K562 (cell line): ENCODE measurements around the gene SLBP. TPM values are rescaled to one million over a fixed set of nuclear protein-coding genes. Genes with fewer than 3 reads are reported as not detected.
A peak's percentile ranks its signal among the peaks of the same experiment; 100 is the strongest.

Experiments
- C11orf30 ChIP-seq: fragments of 450-650 bp; IDR thresholded peaks from 2 replicates; pipeline ENCODE4 v1.6.1; 2016; ENCODE audit warnings: low read depth, mild to moderate bottlenecking
- CHCHD3 ChIP-seq: fragments of 250-450 bp; sonication (Bioruptor Pico); IDR thresholded peaks from 2 replicates; pipeline ENCODE4 v2.1.2; 2022; ENCODE audit warnings: mild to moderate bottlenecking
- CUX1 ChIP-seq: fragments of 200-800 bp; sonication (Bioruptor generic); IDR thresholded peaks from 2 replicates; pipeline ENCODE4 v1.6.1; 2016; ENCODE audit warnings: missing genetic modification characterization, missing compliant biosample characterization
- MAFG ChIP-seq: fragments of 450-650 bp; conservative IDR thresholded peaks from 2 replicates; pipeline ENCODE4 v1.6.1; 2016; ENCODE audit warnings: missing genetic modification characterization, missing compliant biosample characterization
- POLR2G ChIP-seq: fragments of 200-400 bp; formaldehyde crosslinking; IDR thresholded peaks from 2 replicates; pipeline ENCODE4 v1.6.1; 2017; ENCODE audit warnings: low read depth, mild to moderate bottlenecking, antibody characterized with exemption, low read length, moderate library complexity
- SRSF3 ChIP-seq: fragments of 200-400 bp; formaldehyde crosslinking; IDR thresholded peaks from 2 replicates; pipeline ENCODE4 v1.6.1; 2016; ENCODE audit warnings: mild to moderate bottlenecking, low read length, moderate library complexity; ENCODE audit not compliant: insufficient read depth
- TEAD2 ChIP-seq: fragments of 450-650 bp; IDR thresholded peaks from 2 replicates; pipeline ENCODE4 v1.6.1; 2016; ENCODE audit warnings: missing genetic modification characterization, control low read depth, missing compliant biosample characterization
- polyA plus RNA-seq, 8 experiments: library from polyadenylated mRNA; depleted of rRNA in 4 of 8; stranded (reverse) in 5 of 8; unstranded in 3 of 8; fragments of >200 nt; fragmentation: Nextera tagmentation in 2 of 8; fragmentation: Illumina TruSeq in 1 of 8; extraction: Ambion mirVana in 2 of 8; extraction: Trizol in 1 of 8; gene quantifications; 2 replicates each; pipeline versions ENCODE4 v1.2.1 to v1.2.3, GENCODE V29; 2011 to 2014; ENCODE audit warnings: inconsistent platforms in 1 of 8, missing spikeins in 1 of 8
- total RNA-seq, 7 experiments: library from RNA; depleted of rRNA in 6 of 7; stranded (reverse); fragments of >200 nt in 6 of 7; fragmentation: Illumina TruSeq in 2 of 7; extraction: Trizol in 2 of 7; gene quantifications; 2 replicates each; pipeline versions ENCODE4 v1.2.1 to v1.2.3, GENCODE V29; 2011 to 2021; ENCODE audit warnings: low replicate concordance in 1 of 7

SLBP gene
- total and polyA plus RNA-seq, 9 of the 15 experiments (the other 6 are each of a cell fraction or from before 2014, with no cell fraction given) = 49.4 to 221 (median 162) TPM

- TF ChIP-seq SRSF3 (no peak), MAFG (tag) (no peak), CHCHD3 (CRISPR knock-in tag) (no peak), CUX1 (no peak), POLR2G (peak; percentile 86), TEAD2 (tag) (no peak), C11orf30 (no peak)
Measured at GRCh38 chr4:1720163-1720983, 8.3 kb upstream of the SLBP start (continued).
